Heart left ventricle (tissue), 13 donors: Measurements from ENCODE around the gene PACSIN3.

Experiments used
- POLR2A ChIP-seq, 2 donors: fragments of 450-650 bp; IDR thresholded peaks; one replicate each; pipeline ENCODE4 v1.6.1; 2017; ENCODE audit warnings: antibody characterized with exemption in 2 of 2, mild to moderate bottlenecking in 2 of 2, moderate library complexity in 2 of 2
- TF ChIP-seq, protein P1 (sequence below), 12 donors: fragments of 200-600 bp; sonication (generic) in 4 of 12; IDR thresholded peaks; one replicate each; pipeline versions ENCODE4 v1.5.0 to v1.8.0; 2018 to 2022; ENCODE audit warnings: antibody characterized with exemption in 12 of 12, mild to moderate bottlenecking in 5 of 12
- donor health status: ischemic (EF 13 %, LVEDD 7.1; RV severe dilation, severe dysfunction).
- donor health status: DM: no; HTN: yes; CAD: no.
- donor health status: DM: no; HTN: no; CAD: no.
- donor health status: ischemic (EF 25% LVEDD 6.9; RV normal size, moderate dysfunction).
- donor health status: ischemic (EF 25% LVEDD 5.7; RV mildly dilated, moderate dysfunction).
- donor health status: ischemic (EF 35%, LVEDD 5.7; RV mildly dilated, moderate dysfunction).
- donor health status: nonischemic (EF 11% LVEDD 7.7; RV severe dilation, severe dysfunction).
- donor health status: DM: yes; HTN: yes; CAD: no.
- donor health status: PGD.
- donor health status: ischemic (EF 29% LVEDD 5.4; RV normal size, mild dysfunction).
- donor health status: nonischemic (EF 23%, LVEDD 6.1; RV moderate dilation, normal function).

- TF ChIP-seq, protein P1, sequence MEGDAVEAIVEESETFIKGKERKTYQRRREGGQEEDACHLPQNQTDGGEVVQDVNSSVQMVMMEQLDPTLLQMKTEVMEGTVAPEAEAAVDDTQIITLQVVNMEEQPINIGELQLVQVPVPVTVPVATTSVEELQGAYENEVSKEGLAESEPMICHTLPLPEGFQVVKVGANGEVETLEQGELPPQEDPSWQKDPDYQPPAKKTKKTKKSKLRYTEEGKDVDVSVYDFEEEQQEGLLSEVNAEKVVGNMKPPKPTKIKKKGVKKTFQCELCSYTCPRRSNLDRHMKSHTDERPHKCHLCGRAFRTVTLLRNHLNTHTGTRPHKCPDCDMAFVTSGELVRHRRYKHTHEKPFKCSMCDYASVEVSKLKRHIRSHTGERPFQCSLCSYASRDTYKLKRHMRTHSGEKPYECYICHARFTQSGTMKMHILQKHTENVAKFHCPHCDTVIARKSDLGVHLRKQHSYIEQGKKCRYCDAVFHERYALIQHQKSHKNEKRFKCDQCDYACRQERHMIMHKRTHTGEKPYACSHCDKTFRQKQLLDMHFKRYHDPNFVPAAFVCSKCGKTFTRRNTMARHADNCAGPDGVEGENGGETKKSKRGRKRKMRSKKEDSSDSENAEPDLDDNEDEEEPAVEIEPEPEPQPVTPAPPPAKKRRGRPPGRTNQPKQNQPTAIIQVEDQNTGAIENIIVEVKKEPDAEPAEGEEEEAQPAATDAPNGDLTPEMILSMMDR (IDR thresholded peaks at IDR 0.05), result peak; percentile 48 to 68 (median 56)
- TF ChIP-seq POLR2A (IDR thresholded peaks at IDR 0.05), result no peak
These were observed 24.9 kb downstream of the PACSIN3 start for GRCh38 chr11:47161134-47161854.
